ENCODE data around the gene EIF6. TPM values are rescaled to one million over a fixed set of nuclear protein-coding genes. Genes with fewer than 3 reads are reported as not detected.
A peak's percentile ranks its signal among the peaks of the same experiment; 100 is the strongest.

The EIF6 gene
- total and polyA plus RNA-seq, 9 of the 15 experiments (the other 6 are each of a cell fraction or from before 2014, with no cell fraction given) = 165 to 832 (median 229) TPM

- TF ChIP-seq ZNF398 (CRISPR knock-in tag; IDR thresholded peaks at IDR 0.05) (no peak), TARDBP (IDR thresholded peaks at IDR 0.05) (peak; percentile 82; the same call in 1 of the 2 replicates), MLX (CRISPR knock-in tag; conservative IDR thresholded peaks at IDR 0.05) (no peak), SIN3A (IDR thresholded peaks at IDR 0.05; ENCODE audit: borderline replicate concordance in 2 of 2, control insufficient read depth in 1 of 2, low read depth in 2 of 2, low read length in 2 of 2) (no peak), THRAP3 (IDR thresholded peaks at IDR 0.05; ENCODE audit: borderline replicate concordance) (peak; percentile 26; the same call in 1 of the 2 replicates), CEBPZ (IDR thresholded peaks at IDR 0.05; ENCODE audit: borderline replicate concordance, low read depth, low read length) (no peak), ZEB2 (IDR thresholded peaks at IDR 0.05) (0 out of 2 replicates have a peak, but pooled peaks have one; percentile 26), GTF2F1 (IDR thresholded peaks at IDR 0.05; ENCODE audit: low read depth, low read length) (no peak), RFX7 (CRISPR knock-in tag; IDR thresholded peaks at IDR 0.05) (no peak), TOE1 (IDR thresholded peaks at IDR 0.05; ENCODE audit: borderline replicate concordance) (0 out of 2 replicates have a peak, but pooled peaks have one; percentile 24), TOE1 (CRISPR knock-in tag; IDR thresholded peaks at IDR 0.05; ENCODE audit: borderline replicate concordance, low read depth) (no peak), NFIC (IDR thresholded peaks at IDR 0.05) (0 out of 2 replicates have a peak, but pooled peaks have one; percentile 16), ZNF217 (CRISPR knock-in tag; IDR thresholded peaks at IDR 0.05) (no peak), TGIF2 (CRISPR knock-in tag; IDR thresholded peaks at IDR 0.05) (no peak), HMBOX1 (IDR thresholded peaks at IDR 0.05) (no peak), HNRNPLL (IDR thresholded peaks at IDR 0.05; ENCODE audit: low read depth, low read length, poor library complexity, severe bottlenecking) (no peak), DPF2 (IDR thresholded peaks at IDR 0.05) (peak; percentile 86), KHSRP (IDR thresholded peaks at IDR 0.05) (peak; percentile 93), RBM39 (optimal IDR thresholded peaks at IDR 0.05; ENCODE audit: low read depth, low read length) (no peak), ZNF133 (CRISPR knock-in tag; IDR thresholded peaks at IDR 0.05) (no peak), NFYB (IDR thresholded peaks at IDR 0.05; ENCODE audit: extremely low read depth, insufficient read length) (no peak), BRD9 (IDR thresholded peaks at IDR 0.05; ENCODE audit: low read depth, partially characterized antibody) (peak; percentile 68), ZBTB12 (CRISPR knock-in tag; IDR thresholded peaks at IDR 0.05) (peak; percentile 63)
Measured at GRCh38 chr20:35285806-35286076, 1.2 kb upstream of the EIF6 start (continued).

Data from K562 (cell line).